Smooth muscle cell (in vitro differentiated cells): ENCODE measurements around the gene SASH1. TPM values are rescaled to one million over a fixed set of nuclear protein-coding genes. Genes with fewer than 3 reads are reported as not detected.

ENCODE experiments used
- DNase-seq: peaks from one replicate; lab custom pipeline; 2025; ENCODE audit not compliant: unreplicated experiment; lab: John Stamatoyannopoulos, UW
- H2AFZ ChIP-seq: fragments of 200-600 bp; sonication (generic); 2 replicates; pipeline ENCODE4 v1.6.0; 2016; ENCODE audit warnings: antibody characterized with exemption, low read depth, mild to moderate bottlenecking
- H3F3A ChIP-seq: fragments of 200-600 bp; sonication (generic); 2 replicates; pipeline ENCODE4 v1.6.0; 2017; ENCODE audit warnings: antibody characterized with exemption, low read depth
- H3K27ac ChIP-seq: fragments of 200-600 bp; sonication (generic); 2 replicates; pipeline ENCODE4 v1.5.1; 2016; ENCODE audit warnings: low read depth, mild to moderate bottlenecking
- H3K27me3 ChIP-seq: fragments of 200-600 bp; sonication (generic); 2 replicates; pipeline ENCODE4 v1.6.1; 2016; ENCODE audit warnings: low read depth, mild to moderate bottlenecking
- H3K36me3 ChIP-seq: fragments of 200-600 bp; sonication (generic); 2 replicates; pipeline ENCODE4 v1.5.1; 2016; ENCODE audit warnings: low read depth
- H3K4me1 ChIP-seq: fragments of 200-600 bp; sonication (generic); 2 replicates; pipeline ENCODE4 v1.5.1; 2016; ENCODE audit warnings: low read depth
- H3K4me2 ChIP-seq: fragments of 200-600 bp; sonication (generic); 2 replicates; pipeline ENCODE4 v1.6.0; 2016; ENCODE audit warnings: mild to moderate bottlenecking
- H3K4me3 ChIP-seq: fragments of 200-600 bp; sonication (generic); 2 replicates; pipeline ENCODE4 v1.5.1; 2016; ENCODE audit warnings: mild to moderate bottlenecking
- H3K79me2 ChIP-seq: fragments of 200-600 bp; sonication (generic); 2 replicates; pipeline ENCODE4 v1.6.0; 2016; ENCODE audit warnings: low read depth, mild to moderate bottlenecking
- H3K9ac ChIP-seq: fragments of 200-600 bp; sonication (generic); 2 replicates; pipeline ENCODE4 v1.6.0; 2016; ENCODE audit warnings: low read depth
- H3K9me3 ChIP-seq: fragments of 200-600 bp; sonication (generic); replicated peaks from 2 replicates; pipeline ENCODE4 v1.5.1; 2016; ENCODE audit warnings: low read depth
- H4K20me1 ChIP-seq: fragments of 200-600 bp; sonication (generic); 2 replicates; pipeline ENCODE4 v1.6.0; 2016; ENCODE audit warnings: low read depth
- WGBS: methylation state at CpG from one replicate; pipeline ENCODE4 v1.1.7; 2016; ENCODE audit warnings: low lambda C conversion rate; 5-methylcytosine and 5-hydroxymethylcytosine counted together
- polyA plus RNA-seq: library from polyadenylated mRNA; unstranded; fragments of >200 nt; fragmentation: Nextera tagmentation; extraction: Ambion mirVana; gene quantifications from 2 replicates; pipeline ENCODE4 v1.2.1, GENCODE V29; 2016
- total RNA-seq: library from RNA; depleted of rRNA; stranded (reverse); fragments of >200 nt; gene quantifications from 2 replicates; pipeline ENCODE4 v1.2.3, GENCODE V29; 2014
- TF ChIP-seq, protein P1 (sequence below): fragments of 200-600 bp; sonication (generic); IDR thresholded peaks from 2 replicates; pipeline ENCODE4 v1.5.1; 2017; ENCODE audit warnings: borderline replicate concordance, mild to moderate bottlenecking, antibody characterized with exemption; ENCODE audit not compliant: insufficient read depth, poor library complexity, severe bottlenecking

Gene SASH1
- total and polyA plus RNA-seq, 2 experiments from 2014 or later, result 12.7 to 16.2 TPM

DNA sequence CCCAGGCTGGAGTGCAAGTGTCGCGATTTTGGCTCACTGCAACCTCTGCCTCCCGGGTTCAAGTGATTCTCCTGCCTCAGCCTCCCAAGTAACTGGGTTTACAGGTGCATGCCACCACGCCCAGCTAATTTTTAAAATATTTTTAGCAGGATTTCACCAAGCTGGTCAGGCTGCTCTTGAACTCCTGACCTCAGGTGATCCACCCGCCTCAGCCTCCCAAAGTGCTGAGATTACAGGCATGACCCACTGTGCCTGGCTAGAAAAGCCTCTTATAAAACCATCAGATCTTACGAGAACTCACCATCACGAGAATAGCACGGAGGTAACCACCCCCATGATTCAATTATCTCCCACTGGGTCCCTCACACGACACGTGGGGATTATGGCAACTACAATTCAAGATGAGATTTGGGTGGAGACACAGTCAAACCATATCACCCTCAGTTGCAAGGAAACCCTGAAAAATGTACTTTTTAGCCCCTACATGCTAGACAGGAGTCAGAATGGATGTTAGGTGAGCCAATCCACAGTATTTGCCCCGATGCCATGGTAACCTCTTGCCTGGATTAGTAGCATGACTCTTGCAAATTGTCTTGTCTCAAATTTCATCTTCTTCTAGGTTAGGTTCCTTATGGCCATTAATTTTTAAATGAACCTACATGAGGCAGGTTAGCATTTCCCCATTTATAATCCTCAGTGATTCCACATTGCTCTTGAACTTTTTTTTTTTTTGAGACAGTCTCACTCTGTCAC lies 17.1 kb upstream of the SASH1 start:
- H3K4me2 ChIP-seq, result no peak overlapping the region
- H3K27me3 ChIP-seq, result no peaks in the 10 kb centered on the region
- no peak for DNase-seq
- H3K9me3 ChIP-seq, result no peaks in the 10 kb centered on the region
- H3K9ac ChIP-seq, result no peak overlapping the region
- H3K27ac ChIP-seq, result no peak overlapping the region
- no peak overlapping the region for H3K4me3 ChIP-seq
- 98% methylated on average over 11 of the region's 11 CpGs for WGBS
- TF ChIP-seq, protein P1, sequence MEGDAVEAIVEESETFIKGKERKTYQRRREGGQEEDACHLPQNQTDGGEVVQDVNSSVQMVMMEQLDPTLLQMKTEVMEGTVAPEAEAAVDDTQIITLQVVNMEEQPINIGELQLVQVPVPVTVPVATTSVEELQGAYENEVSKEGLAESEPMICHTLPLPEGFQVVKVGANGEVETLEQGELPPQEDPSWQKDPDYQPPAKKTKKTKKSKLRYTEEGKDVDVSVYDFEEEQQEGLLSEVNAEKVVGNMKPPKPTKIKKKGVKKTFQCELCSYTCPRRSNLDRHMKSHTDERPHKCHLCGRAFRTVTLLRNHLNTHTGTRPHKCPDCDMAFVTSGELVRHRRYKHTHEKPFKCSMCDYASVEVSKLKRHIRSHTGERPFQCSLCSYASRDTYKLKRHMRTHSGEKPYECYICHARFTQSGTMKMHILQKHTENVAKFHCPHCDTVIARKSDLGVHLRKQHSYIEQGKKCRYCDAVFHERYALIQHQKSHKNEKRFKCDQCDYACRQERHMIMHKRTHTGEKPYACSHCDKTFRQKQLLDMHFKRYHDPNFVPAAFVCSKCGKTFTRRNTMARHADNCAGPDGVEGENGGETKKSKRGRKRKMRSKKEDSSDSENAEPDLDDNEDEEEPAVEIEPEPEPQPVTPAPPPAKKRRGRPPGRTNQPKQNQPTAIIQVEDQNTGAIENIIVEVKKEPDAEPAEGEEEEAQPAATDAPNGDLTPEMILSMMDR, result no peak
- peaks cover 8% of the 10 kb centered on the region for H3F3A ChIP-seq
- H2AFZ ChIP-seq, result no peak overlapping the region
- H3K79me2 ChIP-seq, result no peaks in the 10 kb centered on the region
- no peaks in the 10 kb centered on the region for H4K20me1 ChIP-seq
- no peaks in the 10 kb centered on the region for H3K36me3 ChIP-seq
- H3K4me1 ChIP-seq, result peaks cover 6% of the 10 kb centered on the region

GRCh38 chr6:148328876-148329555 lies 13.6 kb upstream of the SASH1 start:
- Histone ChIP-seq H4K20me1 (peaks cover 3% of the 10 kb centered on the region), H3K4me3 (no peak overlapping the region), H3K36me3 (no peaks in the 10 kb centered on the region), H3K4me1 (peaks cover 6% of the 10 kb centered on the region), H3K79me2 (no peaks in the 10 kb centered on the region), H3K27ac (peak overlapping the region; percentile 41), H3K9me3 (no peaks in the 10 kb centered on the region), H3K4me2 (peak overlapping the region; percentile 5), H3K27me3 (no peaks in the 10 kb centered on the region), H2AFZ (no peak overlapping the region), H3F3A (peaks cover 8% of the 10 kb centered on the region), H3K9ac (no peak overlapping the region)
- TF ChIP-seq, protein P1, result no peak
- DNase-seq, result no peak

DNA sequence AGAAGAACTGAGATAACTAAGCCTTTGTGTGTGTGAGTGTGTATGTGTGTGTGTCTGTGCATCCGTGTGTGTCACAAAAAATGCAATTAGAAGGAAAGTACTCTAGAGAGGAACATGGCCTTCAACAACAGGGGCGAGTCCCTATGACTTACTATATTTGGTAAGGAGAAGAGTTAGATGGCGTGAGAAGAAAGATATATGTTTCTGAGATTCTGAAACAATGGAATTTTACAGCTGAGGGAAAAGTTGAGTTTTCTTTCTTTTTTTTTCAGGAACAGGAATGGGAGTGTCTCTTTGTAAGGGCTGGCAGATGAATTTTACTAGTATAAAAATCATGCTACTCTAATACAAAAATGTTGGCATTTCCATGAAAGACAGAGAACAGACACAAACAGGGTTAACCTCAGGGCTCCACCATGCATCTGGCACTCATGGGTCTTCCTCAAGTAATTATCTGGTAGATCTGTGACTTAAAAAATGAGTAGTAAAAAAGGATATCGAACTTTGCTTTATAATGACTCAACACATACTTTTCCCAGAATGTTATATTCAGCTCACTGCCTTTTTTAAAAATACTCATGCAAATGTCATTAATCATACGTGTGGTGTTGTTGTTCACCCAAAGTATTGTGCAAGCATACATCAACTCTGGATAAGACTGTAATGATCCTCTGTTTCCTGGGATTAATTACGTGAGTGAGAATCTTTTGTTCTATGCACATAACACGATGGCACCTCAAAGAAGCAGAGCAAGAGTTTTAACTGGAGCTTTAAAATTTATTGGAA lies 12.8 kb upstream of the SASH1 start:
- H3K4me1 ChIP-seq, result peaks cover 6% of the 10 kb centered on the region
- H3K9ac ChIP-seq, result no peak overlapping the region

More for the DNA sequence above, 12.8 kb upstream of the SASH1 start:
- H3K9me3 ChIP-seq, result no peaks in the 10 kb centered on the region
- peak overlapping the region; percentile 41 for H3K27ac ChIP-seq
- TF ChIP-seq, protein P1, result no peak
- H4K20me1 ChIP-seq, result peaks cover 3% of the 10 kb centered on the region
- 57% methylated on average over 7 of the region's 7 CpGs for WGBS
- H3F3A ChIP-seq, result peaks cover 4% of the 10 kb centered on the region
- peak overlapping the region; percentile 5 for H3K4me2 ChIP-seq
- H3K4me3 ChIP-seq, result no peak overlapping the region
- no peaks in the 10 kb centered on the region for H3K36me3 ChIP-seq
- H3K79me2 ChIP-seq, result no peaks in the 10 kb centered on the region
- no peaks in the 10 kb centered on the region for H3K27me3 ChIP-seq
- no peak for DNase-seq
- no peak overlapping the region for H2AFZ ChIP-seq
